ENCODE results near the gene ZNF155.

ZNF155 gene

DNA sequence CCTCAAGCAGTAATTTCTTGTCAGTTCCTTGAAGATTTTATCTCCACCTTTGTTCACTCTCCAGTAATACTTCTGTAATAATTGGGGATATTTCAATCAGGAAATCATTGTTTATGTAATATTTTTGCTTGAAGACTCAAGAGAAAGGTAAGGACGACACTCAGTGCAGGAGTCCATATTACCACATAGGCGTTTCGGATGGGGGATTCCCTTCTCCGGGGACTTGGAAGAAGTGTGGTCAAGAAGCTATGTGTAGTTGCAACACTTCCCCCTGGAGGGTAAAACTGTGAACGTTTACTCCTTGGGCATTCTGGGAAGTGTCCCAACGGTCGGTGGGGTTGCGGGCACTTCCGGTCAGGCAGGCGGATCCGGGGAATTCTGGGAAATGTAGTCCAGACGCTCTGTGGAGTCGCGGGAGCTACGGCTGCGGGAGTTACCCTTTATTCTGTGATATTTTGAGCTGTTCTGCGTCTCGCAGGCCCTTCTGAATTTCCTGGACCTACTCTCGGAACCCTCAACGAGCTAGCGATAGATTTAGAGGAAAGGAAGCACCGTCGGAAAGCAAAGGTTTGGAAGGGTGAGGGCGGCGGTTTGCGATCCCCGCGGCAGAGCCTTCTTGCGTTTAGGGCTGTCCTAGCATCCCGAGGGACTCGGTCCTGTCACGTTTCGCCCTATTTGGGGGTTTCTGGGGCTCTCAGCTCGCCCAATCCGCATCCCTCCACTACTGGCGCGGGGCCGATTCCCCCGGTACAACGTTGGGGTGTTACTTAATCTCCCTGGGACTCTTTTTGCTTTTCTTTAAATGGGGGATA, 32.9 kb upstream of the ZNF155 start, which contains the start of gene ZNF221:
TSS of gene ZNF221 (plus strand) at position 395 of the 812 bp plus-strand sequence. CDS start 11,499 bp downstream, outside the sequence.
- peak within 1 kb of the TSS; percentile 76 for H3K4me3 ChIP-seq (ENCODE audit: low read depth, low read length)
- TF ChIP-seq, protein P1, sequence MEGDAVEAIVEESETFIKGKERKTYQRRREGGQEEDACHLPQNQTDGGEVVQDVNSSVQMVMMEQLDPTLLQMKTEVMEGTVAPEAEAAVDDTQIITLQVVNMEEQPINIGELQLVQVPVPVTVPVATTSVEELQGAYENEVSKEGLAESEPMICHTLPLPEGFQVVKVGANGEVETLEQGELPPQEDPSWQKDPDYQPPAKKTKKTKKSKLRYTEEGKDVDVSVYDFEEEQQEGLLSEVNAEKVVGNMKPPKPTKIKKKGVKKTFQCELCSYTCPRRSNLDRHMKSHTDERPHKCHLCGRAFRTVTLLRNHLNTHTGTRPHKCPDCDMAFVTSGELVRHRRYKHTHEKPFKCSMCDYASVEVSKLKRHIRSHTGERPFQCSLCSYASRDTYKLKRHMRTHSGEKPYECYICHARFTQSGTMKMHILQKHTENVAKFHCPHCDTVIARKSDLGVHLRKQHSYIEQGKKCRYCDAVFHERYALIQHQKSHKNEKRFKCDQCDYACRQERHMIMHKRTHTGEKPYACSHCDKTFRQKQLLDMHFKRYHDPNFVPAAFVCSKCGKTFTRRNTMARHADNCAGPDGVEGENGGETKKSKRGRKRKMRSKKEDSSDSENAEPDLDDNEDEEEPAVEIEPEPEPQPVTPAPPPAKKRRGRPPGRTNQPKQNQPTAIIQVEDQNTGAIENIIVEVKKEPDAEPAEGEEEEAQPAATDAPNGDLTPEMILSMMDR (IDR thresholded peaks at IDR 0.05; ENCODE audit: low read depth, low read length): no peak

DNA sequence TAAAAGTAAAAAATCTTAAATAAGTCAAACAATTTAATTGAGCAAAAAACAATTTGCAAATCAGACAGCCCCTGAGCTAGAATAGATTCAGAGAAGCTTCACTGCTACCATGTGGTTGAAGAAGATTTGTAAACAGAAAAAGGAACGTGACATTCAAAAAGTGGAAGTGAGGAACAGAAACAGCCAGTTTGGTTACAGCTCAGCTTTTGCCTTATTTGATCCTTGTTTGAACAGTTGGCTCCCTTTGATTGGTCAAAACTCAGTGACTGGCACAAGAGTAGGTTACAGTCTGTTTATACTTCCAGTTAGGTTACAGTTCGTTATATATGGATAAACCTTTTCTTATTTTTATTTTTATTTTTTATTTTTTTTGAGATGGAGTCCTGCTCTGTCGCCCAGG, 27.2 kb upstream of the ZNF155 start:
- no peak overlapping the region for H3K4me3 ChIP-seq (ENCODE audit: low read depth, low read length)
- TF ChIP-seq, protein P1 (IDR thresholded peaks at IDR 0.05; ENCODE audit: low read depth, low read length): no peak

DNA sequence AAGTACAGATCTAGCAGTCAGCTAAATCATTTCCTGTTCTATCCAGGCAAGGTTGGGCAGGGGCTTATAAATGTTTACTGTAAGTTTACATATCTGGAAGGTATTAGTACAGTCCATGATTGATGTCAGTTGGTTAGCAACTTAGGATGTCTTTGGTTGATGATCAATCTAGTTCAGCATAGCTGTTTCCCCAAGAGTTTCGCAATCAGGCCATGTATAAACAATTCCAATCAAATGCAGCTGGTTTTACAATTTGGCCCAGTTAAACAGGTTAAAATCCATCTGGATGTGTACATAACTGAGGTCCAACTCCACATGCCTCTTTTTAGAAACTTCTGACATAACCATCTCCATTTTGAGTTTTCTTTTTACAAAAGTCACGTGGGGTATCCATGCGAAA, 26.1 kb upstream of the ZNF155 start:
- H3K4me3 ChIP-seq (ENCODE audit: low read depth, low read length): no peak overlapping the region
- TF ChIP-seq, protein P1 (IDR thresholded peaks at IDR 0.05; ENCODE audit: low read depth, low read length): no peak

DNA sequence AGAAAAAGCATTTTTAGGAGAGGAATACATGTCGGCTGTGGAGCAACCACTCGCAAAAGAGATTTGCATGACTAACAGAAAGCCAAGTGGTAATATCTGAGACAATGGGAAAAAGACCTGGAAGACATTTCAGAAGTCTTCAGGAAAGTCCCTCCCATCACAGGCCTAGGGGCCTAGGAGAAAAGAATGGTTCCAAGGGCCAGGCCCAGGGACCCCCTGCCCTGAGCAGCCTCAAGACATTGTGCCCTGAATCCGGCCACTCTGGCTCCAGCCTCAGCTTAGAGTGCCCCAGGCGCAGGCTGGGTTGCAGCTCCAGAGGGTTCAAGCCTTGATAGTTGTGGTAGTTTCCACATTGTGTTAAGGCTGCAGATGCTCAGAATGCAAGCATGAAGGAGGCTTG, 23.6 kb upstream of the ZNF155 start:
- TF ChIP-seq, protein P1 (IDR thresholded peaks at IDR 0.05; ENCODE audit: low read depth, low read length): no peak
- H3K4me3 ChIP-seq (ENCODE audit: low read depth, low read length): no peak overlapping the region

DNA sequence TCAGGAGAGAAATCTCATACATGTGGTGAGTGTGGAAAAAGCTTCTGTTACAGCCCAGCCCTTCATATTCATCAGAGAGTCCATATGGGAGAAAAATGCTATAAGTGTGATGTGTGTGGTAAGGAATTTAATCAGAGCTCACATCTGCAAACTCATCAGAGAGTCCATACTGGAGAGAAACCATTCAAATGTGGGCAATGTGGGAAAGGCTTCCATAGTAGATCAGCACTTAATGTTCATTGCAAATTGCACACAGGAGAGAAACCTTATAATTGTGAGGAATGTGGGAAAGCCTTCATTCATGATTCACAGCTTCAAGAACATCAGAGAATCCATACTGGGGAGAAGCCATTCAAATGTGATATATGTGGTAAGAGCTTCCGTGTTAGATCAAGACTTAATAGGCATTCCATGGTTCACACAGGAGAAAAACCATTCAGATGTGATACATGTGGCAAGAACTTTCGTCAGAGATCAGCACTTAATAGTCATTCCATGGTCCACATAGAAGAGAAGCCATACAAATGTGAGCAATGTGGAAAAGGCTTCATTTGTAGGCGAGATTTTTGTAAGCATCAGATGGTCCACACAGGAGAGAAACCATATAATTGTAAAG, 17.8 kb upstream of the ZNF155 start:
- H3K4me3 ChIP-seq (ENCODE audit: low read depth, low read length): no peak overlapping the region
- TF ChIP-seq, protein P1 (IDR thresholded peaks at IDR 0.05; ENCODE audit: low read depth, low read length): no peak

DNA sequence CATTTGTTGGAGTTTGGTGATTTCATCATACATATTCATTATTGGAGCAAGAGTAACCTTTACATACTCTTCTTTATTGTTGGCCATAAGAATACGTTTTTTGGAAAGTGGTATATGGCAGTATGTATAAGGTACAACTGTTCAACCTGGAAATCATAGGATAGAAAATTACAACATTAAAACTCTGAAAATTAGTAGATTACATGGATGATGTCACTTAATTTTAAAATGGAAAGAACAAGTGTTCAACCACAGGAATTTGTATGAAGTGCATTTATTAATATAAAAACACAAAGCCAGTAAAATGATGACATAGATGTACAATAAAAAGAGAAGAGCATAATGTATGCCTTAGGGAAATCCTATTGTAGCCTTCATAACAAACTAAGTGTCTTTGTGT, 7.3 kb upstream of the ZNF155 start:
- TF ChIP-seq, protein P1 (IDR thresholded peaks at IDR 0.05; ENCODE audit: low read depth, low read length): no peak
- no peak overlapping the region for H3K4me3 ChIP-seq (ENCODE audit: low read depth, low read length)

DNA sequence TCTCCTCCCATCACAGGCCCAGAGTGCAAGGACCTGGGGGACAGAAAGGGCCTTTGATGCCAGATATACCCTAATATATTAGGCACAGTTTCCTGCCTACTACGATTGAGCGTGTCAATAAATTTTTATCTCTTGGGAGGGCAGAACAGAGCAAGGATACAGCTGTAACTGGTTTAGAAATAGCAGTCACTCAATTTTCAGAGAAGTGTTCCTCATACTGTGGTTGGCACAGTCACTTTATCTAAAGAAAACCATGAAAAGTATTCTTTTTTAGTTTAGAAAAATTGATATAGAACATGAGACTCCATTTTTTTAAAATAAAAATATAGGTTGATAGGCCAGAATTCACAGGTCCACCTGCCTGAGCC, 460 bp upstream of the ZNF155 start:
- TF ChIP-seq, protein P1 (IDR thresholded peaks at IDR 0.05; ENCODE audit: low read depth, low read length): no peak
- peak overlapping the region; percentile 89 for H3K4me3 ChIP-seq (ENCODE audit: low read depth, low read length)
